Spinal cord (tissue), 10 donors: ENCODE measurements around the gene KIAA1217. TPM values are rescaled to one million over a fixed set of nuclear protein-coding genes. Genes with fewer than 3 reads are reported as not detected.
"Not testable (repeated sequence)": the region's sequence is repeated elsewhere in the genome, so short reads cannot be mapped to it uniquely, and the experiment has no call there.

ENCODE experiments used
- DNase-seq, 6 donors: peaks; one replicate each; pipeline versions ENCODE4 v3.0.0 to v3.0.0-alpha.2; 2013 to 2015; ENCODE audit warnings: low spot score in 6 of 6, low read depth in 4 of 6
- H3K27ac ChIP-seq: one replicate; pipeline ENCODE4 v1.5.1; 2013; ENCODE audit warnings: low read depth, low read length, control low read depth
- H3K27me3 ChIP-seq: one replicate; pipeline ENCODE4 v1.6.1; 2013; ENCODE audit warnings: low read length; ENCODE audit not compliant: control insufficient read depth, insufficient read depth
- H3K36me3 ChIP-seq: one replicate; pipeline ENCODE4 v1.6.1; 2013; ENCODE audit warnings: low read length; ENCODE audit not compliant: control insufficient read depth, insufficient read depth
- H3K4me1 ChIP-seq: one replicate; pipeline ENCODE4 v1.6.1; 2013; ENCODE audit warnings: low read length; ENCODE audit not compliant: control insufficient read depth, insufficient read depth
- H3K4me3 ChIP-seq: one replicate; pipeline ENCODE4 v1.5.1; 2013; ENCODE audit warnings: low read depth, low read length, control low read depth
- H3K9me3 ChIP-seq: one replicate; pipeline ENCODE4 v1.6.1; 2013; ENCODE audit warnings: low read length; ENCODE audit not compliant: control insufficient read depth, insufficient read depth
- WGBS: methylation state at CpG from one replicate; pipeline ENCODE4 v1.1.5; 2013; ENCODE audit warnings: missing lambda C conversion rate; ENCODE audit not compliant: insufficient coverage; 5-methylcytosine and 5-hydroxymethylcytosine counted together
- polyA plus RNA-seq, 2 donors: library from polyadenylated mRNA; unstranded; fragments of 120-200 nt; gene quantifications; one replicate each; pipeline ENCODE4 v1.2.1, GENCODE V29; 2013; ENCODE audit not compliant: insufficient read length in 2 of 2
- total RNA-seq, 2 donors: library from RNA; depleted of rRNA in 1 of 2; stranded (reverse); fragments of 120-200 nt in 1 of 2; fragments of >200 nt in 1 of 2; gene quantifications; one replicate each; pipeline versions ENCODE4 v1.2.3 to v1.2.4, GENCODE V29; 2013 to 2014
- donor health status: healthy.

KIAA1217 gene
- total and polyA plus RNA-seq, 4 donors = 8.7 to 26.7 (median 15.3) TPM

DNA sequence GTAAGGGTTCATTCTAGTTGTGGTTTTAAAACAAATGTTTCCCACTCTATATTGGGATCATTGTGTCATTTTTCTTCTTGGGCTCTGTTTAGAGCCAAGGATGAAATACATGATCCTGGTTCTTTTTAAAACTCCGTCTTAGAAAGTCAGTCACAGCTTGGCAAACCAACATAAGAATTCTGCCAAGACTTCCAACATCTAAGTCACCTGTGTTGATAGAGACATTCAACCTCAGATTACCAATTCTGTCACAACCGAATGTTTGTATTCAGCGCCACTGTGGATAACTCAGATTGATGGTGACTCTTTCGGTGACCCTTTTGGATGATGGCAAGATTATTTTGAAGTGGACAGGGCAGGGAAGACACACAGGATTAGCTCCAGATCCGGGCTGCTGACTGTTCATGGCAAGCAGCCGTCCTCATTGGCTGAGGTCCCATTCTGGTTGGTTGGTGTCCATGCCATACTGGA, 259.4 kb downstream of the KIAA1217 start:
- no peak overlapping the region for H3K27ac ChIP-seq
- peaks cover 4% of the 10 kb centered on the region for H3K4me1 ChIP-seq
- DNase-seq = no peak
- no peaks in the 10 kb centered on the region for H3K36me3 ChIP-seq
- H3K27me3 ChIP-seq = no peaks in the 10 kb centered on the region
- no peak overlapping the region for H3K4me3 ChIP-seq
- 80% methylated on average over 1 of the region's 6 CpGs for WGBS
- H3K9me3 ChIP-seq = no peaks in the 10 kb centered on the region

GRCh38 chr10:24469993-24470392, 261.1 kb downstream of the KIAA1217 start:
- WGBS = 77% methylated on average over 8 of the region's 8 CpGs
- no peak overlapping the region for H3K4me3 ChIP-seq
- peaks cover 3% of the 10 kb centered on the region for H3K36me3 ChIP-seq

GRCh38 chr10:24475598-24475997, 266.7 kb downstream of the KIAA1217 start:
- no peak overlapping the region for H3K27ac ChIP-seq
- no peaks in the 10 kb centered on the region for H3K27me3 ChIP-seq
- peaks cover 3% of the 10 kb centered on the region for H3K36me3 ChIP-seq
- H3K4me1 ChIP-seq = no peaks in the 10 kb centered on the region
- H3K9me3 ChIP-seq = no peaks in the 10 kb centered on the region
- WGBS = 100% methylated on average over 1 of the region's 3 CpGs
- H3K4me3 ChIP-seq = no peak overlapping the region
- DNase-seq = no peak

More at GRCh38 chr10:24469993-24470392, 261.1 kb downstream of the KIAA1217 start:
- DNase-seq = no peak
- Histone ChIP-seq H3K27me3 (no peaks in the 10 kb centered on the region), H3K27ac (no peak overlapping the region), H3K4me1 (peaks cover 4% of the 10 kb centered on the region), H3K9me3 (no peaks in the 10 kb centered on the region)

DNA sequence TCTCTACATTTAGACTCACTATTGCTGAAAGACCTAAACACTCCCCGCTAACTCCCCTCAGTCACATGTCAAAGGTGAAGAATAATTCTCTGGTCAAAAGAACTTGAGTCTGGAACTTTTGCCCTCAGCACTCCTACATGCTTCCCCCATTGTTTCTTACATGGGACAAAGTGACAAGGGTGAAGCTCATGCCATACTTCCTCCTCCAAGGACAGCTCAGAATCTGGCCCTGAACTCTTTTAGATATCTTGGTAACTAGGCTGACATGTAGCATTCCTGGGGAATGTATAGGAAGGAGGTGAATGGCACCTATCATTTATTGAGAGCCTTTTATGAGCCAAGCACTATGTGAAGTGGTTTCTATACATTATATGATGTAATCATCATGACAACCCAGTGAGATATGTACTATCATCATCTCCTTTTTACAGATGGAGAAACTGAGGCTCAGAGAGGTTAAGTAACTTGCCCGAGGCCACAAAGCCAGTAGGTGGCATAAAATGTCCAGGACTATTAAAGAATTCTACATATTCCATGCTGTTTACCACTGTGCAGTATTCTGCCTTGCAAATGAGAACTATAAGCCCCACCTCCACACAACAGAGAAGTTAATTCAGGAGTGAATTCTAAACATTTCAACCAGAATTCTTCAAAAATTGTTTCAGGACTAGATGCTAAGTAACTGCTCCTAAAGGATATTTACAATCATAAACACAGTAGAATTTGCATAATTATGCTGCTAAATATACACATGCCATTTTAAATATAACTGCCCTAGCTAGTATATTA, 268.2 kb downstream of the KIAA1217 start:
- DNase-seq = peak in 1 of 6 donors; percentile 73
- Histone ChIP-seq H3K27ac (no peak overlapping the region), H3K4me1 (no peaks in the 10 kb centered on the region), H3K9me3 (no peaks in the 10 kb centered on the region), H3K4me3 (no peak overlapping the region), H3K36me3 (peaks cover 3% of the 10 kb centered on the region), H3K27me3 (no peaks in the 10 kb centered on the region)
- 100% methylated on average over 1 of the region's 2 CpGs for WGBS

DNA sequence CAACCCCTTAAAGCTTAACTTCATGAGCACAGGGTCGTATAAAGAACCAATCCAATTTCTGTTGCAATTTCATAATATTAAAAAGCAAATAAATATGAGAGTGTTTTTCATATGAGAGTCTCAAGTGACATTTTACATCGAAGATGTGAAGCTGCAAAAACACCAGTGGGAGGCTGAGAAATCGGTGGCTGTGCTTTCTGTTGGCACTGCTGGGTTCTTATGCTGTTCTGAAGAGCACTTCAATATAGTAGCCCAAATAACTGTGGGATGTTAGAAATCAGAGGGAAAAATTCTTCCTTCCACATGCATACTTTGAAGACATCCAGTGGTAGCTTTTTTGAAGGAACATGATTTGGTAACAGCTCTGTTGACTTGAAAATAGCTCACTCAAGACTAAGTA, 269.0 kb downstream of the KIAA1217 start:
- Histone ChIP-seq H3K27me3 (no peaks in the 10 kb centered on the region), H3K27ac (no peak overlapping the region), H3K4me1 (no peaks in the 10 kb centered on the region), H3K9me3 (no peaks in the 10 kb centered on the region), H3K36me3 (peaks cover 3% of the 10 kb centered on the region), H3K4me3 (no peak overlapping the region)
- no CpG with 5 or more reads among the region's 3 CpGs for WGBS
- DNase-seq = peak in 1 of 6 donors; percentile 81

DNA sequence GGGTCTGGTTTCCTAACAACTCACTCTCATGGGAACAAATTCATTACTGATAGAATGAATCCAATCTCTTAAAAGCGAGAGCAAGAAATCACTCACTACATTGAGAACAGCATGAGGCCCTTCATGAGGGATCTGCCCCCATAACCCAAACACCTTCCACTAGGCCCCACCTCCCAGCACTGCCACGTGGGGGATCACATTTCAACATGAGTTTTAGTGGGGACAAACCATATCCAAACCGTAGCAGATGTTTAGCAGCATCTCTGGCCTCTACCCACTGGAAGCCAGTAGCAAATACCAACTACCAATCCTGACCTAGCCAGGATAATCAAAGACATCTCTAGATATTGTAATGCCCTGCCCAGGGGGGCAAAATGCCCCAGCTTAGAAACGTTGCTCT, 270.9 kb downstream of the KIAA1217 start:
- Histone ChIP-seq H3K27me3 (no peaks in the 10 kb centered on the region), H3K27ac (no peak overlapping the region), H3K4me3 (no peak overlapping the region), H3K36me3 (no peaks in the 10 kb centered on the region), H3K4me1 (no peaks in the 10 kb centered on the region), H3K9me3 (no peaks in the 10 kb centered on the region)
- DNase-seq = no peak
- WGBS = 43% methylated on average over 2 of the region's 4 CpGs

DNA sequence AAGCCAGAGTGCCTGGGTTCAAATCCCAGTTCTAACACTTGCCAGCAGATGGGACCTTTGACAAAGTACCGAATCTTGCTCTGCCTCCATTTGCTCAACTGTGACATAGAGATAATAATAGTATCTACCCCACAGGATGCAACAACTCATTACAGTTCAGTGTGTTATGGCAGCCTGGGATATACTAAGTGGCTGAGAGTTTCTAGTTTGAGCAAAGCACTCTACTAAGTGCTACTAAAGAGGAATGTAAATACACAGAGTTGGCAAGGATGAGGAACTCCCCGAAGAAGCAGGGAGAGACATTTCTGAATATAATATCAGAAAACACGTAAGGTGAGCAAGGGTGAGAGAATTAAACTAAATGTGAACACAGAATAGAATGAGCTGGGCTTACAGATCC, 271.5 kb downstream of the KIAA1217 start:
- Histone ChIP-seq H3K4me3 (no peak overlapping the region), H3K36me3 (no peaks in the 10 kb centered on the region), H3K27ac (no peak overlapping the region), H3K27me3 (no peaks in the 10 kb centered on the region), H3K9me3 (no peaks in the 10 kb centered on the region), H3K4me1 (no peaks in the 10 kb centered on the region)
- 86% methylated on average over 1 of the region's 3 CpGs for WGBS
- DNase-seq = no peak

DNA sequence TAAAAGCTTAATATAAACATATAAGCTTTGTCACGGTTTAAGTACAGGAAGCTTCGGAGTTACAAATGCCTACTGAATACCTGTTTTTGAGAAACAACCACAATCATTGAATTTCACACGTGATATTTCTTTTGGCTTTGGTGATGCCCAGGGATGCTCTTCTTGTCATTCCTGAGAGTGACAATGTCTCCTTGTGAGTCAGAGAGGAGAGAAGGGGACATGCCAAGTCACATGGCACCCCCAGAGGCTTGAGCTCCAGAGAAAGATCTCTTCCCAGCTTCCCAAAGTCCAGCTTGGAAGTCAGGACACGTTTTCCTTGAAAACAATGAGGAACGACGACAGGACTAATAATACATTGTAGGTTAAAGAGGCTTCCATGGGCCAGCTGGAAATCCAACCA, 272.3 kb downstream of the KIAA1217 start:
- DNase-seq = no peak
- H3K27ac ChIP-seq = no peak overlapping the region
- no peaks in the 10 kb centered on the region for H3K27me3 ChIP-seq
- no peaks in the 10 kb centered on the region for H3K9me3 ChIP-seq
- H3K4me3 ChIP-seq = no peak overlapping the region
- H3K4me1 ChIP-seq = no peaks in the 10 kb centered on the region
- WGBS = no CpG with 5 or more reads among the region's 6 CpGs
- no peaks in the 10 kb centered on the region for H3K36me3 ChIP-seq

DNA sequence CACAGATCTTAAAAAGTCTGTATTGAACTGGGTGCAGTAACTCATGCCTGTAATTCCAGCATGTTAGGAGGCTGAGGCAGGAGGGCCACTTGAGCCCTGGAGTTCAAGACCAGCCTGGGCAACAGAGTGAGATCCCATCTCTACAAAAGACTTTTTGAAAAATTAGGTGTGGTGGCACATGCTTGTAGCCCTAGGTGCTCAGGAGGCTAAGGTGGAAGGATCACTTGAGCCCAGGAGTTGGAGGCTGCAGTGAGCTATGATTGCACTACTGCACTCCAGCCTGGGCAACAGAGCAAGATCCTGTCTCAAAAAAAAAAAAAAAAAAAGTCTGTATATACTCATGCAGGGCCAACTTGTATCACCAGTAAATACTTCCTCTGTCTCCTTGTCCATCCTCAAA, 273.8 kb downstream of the KIAA1217 start:
- H3K4me1 ChIP-seq = not testable (repeated sequence)

DNA sequence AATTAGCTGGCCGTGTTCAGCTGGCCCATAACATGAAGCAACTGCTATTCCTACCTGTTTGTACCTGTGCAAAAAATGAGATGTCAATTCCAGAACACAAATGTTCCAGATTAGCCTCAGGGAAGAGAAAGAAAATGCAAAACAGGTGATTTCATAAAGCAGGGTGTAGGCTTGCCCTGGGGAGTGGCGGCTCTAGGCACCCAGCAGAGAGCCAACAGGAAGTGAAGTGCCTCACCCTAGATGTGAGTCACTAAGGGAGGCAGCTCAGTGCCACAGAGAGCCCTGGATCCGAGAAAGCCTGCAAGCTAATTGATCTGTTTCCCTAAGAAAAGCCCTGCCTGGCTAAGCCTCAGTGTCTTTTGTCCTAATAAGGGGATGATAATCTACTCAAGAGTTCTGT, 274.8 kb downstream of the KIAA1217 start:
- Histone ChIP-seq H3K36me3 (no peaks in the 10 kb centered on the region), H3K27me3 (no peaks in the 10 kb centered on the region), H3K4me1 (no peaks in the 10 kb centered on the region), H3K9me3 (no peaks in the 10 kb centered on the region), H3K27ac (no peak overlapping the region), H3K4me3 (no peak overlapping the region)
- no peak for DNase-seq
- 67% methylated on average over 3 of the region's 3 CpGs for WGBS

More for the DNA sequence above, 273.8 kb downstream of the KIAA1217 start:
- not testable (repeated sequence) for DNase-seq, H3K27ac ChIP-seq, H3K27me3 ChIP-seq, H3K36me3 ChIP-seq, H3K9me3 ChIP-seq, H3K4me3 ChIP-seq
